ENCODE measurements around the gene HBEGF. TPM values are rescaled to one million over a fixed set of nuclear protein-coding genes. Genes with fewer than 3 reads are reported as not detected.

The HBEGF gene
- total RNA-seq: 0.43 and 1.2 TPM in 2 replicates

GRCh38 chr5:140346348-140347221 is at the start of gene HBEGF:
TSS of gene HBEGF (minus strand) at chr5:140346603. CDS start at chr5:140346328, 275 bp downstream.

GRCh38 chr5:140360101-140360500 is 13.7 kb upstream of the HBEGF start, which contains the start of gene SLC4A9:
TSS of gene SLC4A9 (plus strand) at chr5:140360194. CDS start at chr5:140360237, 43 bp downstream.

GRCh38 chr5:140302786-140303639 is 43.4 kb downstream of the HBEGF start, which contains the start of gene PFDN1:
TSS of gene PFDN1 (minus strand) at chr5:140303101. CDS start at chr5:140303073, 28 bp downstream.

Other genes with a start within 250 kb of the HBEGF start
- gene PURA, start 232.5 kb downstream of the HBEGF start, total RNA-seq: 11.2 and 14.7 TPM in 2 replicates
- 6.5 and 11.0 TPM in 2 replicates for gene IGIP, start 220.7 kb downstream of the HBEGF start, total RNA-seq
- 10.7 and 11.4 TPM in 2 replicates for gene CYSTM1, start 171.4 kb downstream of the HBEGF start, total RNA-seq
- gene PFDN1, start 43.5 kb downstream of the HBEGF start, total RNA-seq: 28.9 and 32.0 TPM in 2 replicates
- not detected in 2 replicates for gene SLC4A9, start 13.6 kb upstream of the HBEGF start, total RNA-seq
- gene ANKHD1, start 55.2 kb upstream of the HBEGF start, total RNA-seq: 42.4 and 49.6 TPM in 2 replicates
- 0.85 and 1.7 TPM in 2 replicates for gene EIF4EBP3, start 201.1 kb upstream of the HBEGF start, total RNA-seq
- 35.7 and 53.0 TPM in 2 replicates for gene SRA1, start 210.9 kb upstream of the HBEGF start, total RNA-seq
- 17.2 and 21.9 TPM in 2 replicates for gene APBB3, start 218.0 kb upstream of the HBEGF start, total RNA-seq
- 10.1 and 14.9 TPM in 2 replicates for gene SLC35A4, start 218.2 kb upstream of the HBEGF start, total RNA-seq

Data from smooth muscle cell of bladder (primary cell).